GM23338 (cell line): ENCODE results near the gene PIK3IP1. TPM values are rescaled to one million over a fixed set of nuclear protein-coding genes. Genes with fewer than 3 reads are reported as not detected.
A peak's percentile ranks its signal among the peaks of the same experiment; 100 is the strongest.

Experiments
- ATAC-seq: fragments of 200-7000 bp; cut with Tn5 transposase; 3 replicates; pipeline ENCODE4 v1.9.1; 2020
- DNase-seq: peaks from one replicate; pipeline ENCODE4 v3.0.0-alpha.2; 2015; ENCODE audit warnings: low spot score
- H2AFZ ChIP-seq: fragments of 200-600 bp; sonication (generic); 2 replicates; pipeline ENCODE4 v1.8.0; 2016; ENCODE audit warnings: antibody characterized with exemption, mild to moderate bottlenecking, moderate library complexity
- H3F3A ChIP-seq: fragments of 200-600 bp; sonication (generic); replicated peaks from 2 replicates; pipeline ENCODE4 v1.8.0; 2017; ENCODE audit warnings: antibody characterized with exemption, mixed run types, low read depth
- H3K27ac ChIP-seq: fragments of 200-600 bp; sonication (generic); 2 replicates; pipeline ENCODE4 v1.6.1; 2016; ENCODE audit warnings: low read depth
- H3K27me3 ChIP-seq: fragments of 200-600 bp; sonication (generic); 2 replicates; pipeline ENCODE4 v1.8.0; 2016; ENCODE audit warnings: mild to moderate bottlenecking, mixed run types, moderate library complexity; ENCODE audit not compliant: insufficient read depth
- H3K36me3 ChIP-seq: fragments of 200-600 bp; sonication (generic); 2 replicates; pipeline ENCODE4 v1.8.0; 2016; ENCODE audit warnings: mild to moderate bottlenecking; ENCODE audit not compliant: insufficient read depth
- H3K4me1 ChIP-seq: fragments of 200-600 bp; sonication (generic); 2 replicates; pipeline ENCODE4 v1.8.0; 2016; ENCODE audit warnings: mild to moderate bottlenecking, moderate library complexity; ENCODE audit not compliant: insufficient read depth
- H3K4me2 ChIP-seq: fragments of 200-600 bp; sonication (generic); 2 replicates; pipeline ENCODE4 v1.7.1; 2017; ENCODE audit warnings: mixed run types
- H3K4me3 ChIP-seq: fragments of 200-600 bp; sonication (generic); 2 replicates; pipeline ENCODE4 v1.6.1; 2016; ENCODE audit warnings: mixed run types
- H3K79me2 ChIP-seq: fragments of 200-600 bp; sonication (generic); replicated peaks from 2 replicates; pipeline ENCODE4 v1.8.0; 2017; ENCODE audit warnings: mild to moderate bottlenecking; ENCODE audit not compliant: insufficient read depth
- H3K9me2 ChIP-seq: fragments of 200-600 bp; sonication (generic); 2 replicates; pipeline ENCODE4 v1.8.0; 2017; ENCODE audit not compliant: insufficient read depth
- H4K20me1 ChIP-seq: fragments of 200-600 bp; sonication (generic); replicated peaks from 2 replicates; pipeline ENCODE4 v1.8.0; 2017; ENCODE audit warnings: mild to moderate bottlenecking; ENCODE audit not compliant: insufficient read depth
- H3K27ac Mint-ChIP-seq: 2 replicates; pipeline ENCODE4 v1.8.0; 2020; ENCODE audit warnings: inconsistent platforms, mild to moderate bottlenecking, moderate library complexity, mixed read lengths
- H3K27me3 Mint-ChIP-seq: 3 replicates; pipeline ENCODE4 v1.8.0; 2022; ENCODE audit warnings: low read depth, mild to moderate bottlenecking, moderate library complexity, mixed read lengths, inconsistent platforms; ENCODE audit not compliant: insufficient read depth, poor library complexity
- H3K36me3 Mint-ChIP-seq: 3 replicates; pipeline ENCODE4 v1.8.0; 2021; ENCODE audit warnings: low read depth, mild to moderate bottlenecking, inconsistent platforms, moderate library complexity, mixed read lengths
- H3K4me1 Mint-ChIP-seq: 3 replicates; pipeline ENCODE4 v1.8.0; 2020; ENCODE audit warnings: mild to moderate bottlenecking, inconsistent platforms, mixed read lengths
- H3K4me3 Mint-ChIP-seq: 3 replicates; pipeline ENCODE4 v1.8.0; 2021; ENCODE audit warnings: moderate library complexity, mild to moderate bottlenecking, inconsistent platforms, mixed read lengths
- H3K9me3 Mint-ChIP-seq: 3 replicates; pipeline ENCODE4 v1.8.0; 2020; ENCODE audit warnings: moderate library complexity, mild to moderate bottlenecking, inconsistent platforms, mixed read lengths
- CREB1 ChIP-seq: fragments of 250-450 bp; sonication (Bioruptor Pico); IDR thresholded peaks from 2 replicates; pipeline ENCODE4 v1.5.0; 2020; ENCODE audit warnings: low read depth, mild to moderate bottlenecking, moderate library complexity
- EZH2 ChIP-seq: fragments of 200-600 bp; sonication (generic); IDR thresholded peaks from one replicate; pipeline ENCODE4 v1.8.0; 2017; ENCODE audit warnings: antibody characterized with exemption, mild to moderate bottlenecking, low read depth; ENCODE audit not compliant: unreplicated experiment
- EZH2phosphoT487 ChIP-seq: fragments of 200-600 bp; sonication (generic); IDR thresholded peaks from one replicate; pipeline ENCODE4 v1.8.1; 2018; ENCODE audit warnings: antibody characterized with exemption; ENCODE audit not compliant: unreplicated experiment
- JUNB ChIP-seq: IDR thresholded peaks from one replicate; pipeline ENCODE4 v1.6.1; 2016; ENCODE audit warnings: antibody characterized with exemption; ENCODE audit not compliant: unreplicated experiment
- NANOG ChIP-seq: IDR thresholded peaks from 2 replicates; pipeline ENCODE4 v1.6.1; 2016; ENCODE audit warnings: antibody characterized with exemption, borderline replicate concordance
- POLR2AphosphoS5 ChIP-seq: IDR thresholded peaks from 2 replicates; pipeline ENCODE4 v1.6.1; 2016; ENCODE audit warnings: antibody characterized with exemption, low read depth
- STAT1 ChIP-seq: IDR thresholded peaks from one replicate; pipeline ENCODE4 v1.6.1; 2016; ENCODE audit warnings: antibody characterized with exemption; ENCODE audit not compliant: unreplicated experiment
- ZNF114 ChIP-seq: fragments of 250-450 bp; sonication (Bioruptor Pico); IDR thresholded peaks from 2 replicates; pipeline ENCODE4 v1.5.0; 2020; ENCODE audit warnings: mild to moderate bottlenecking, moderate library complexity
- ZNF331 ChIP-seq: fragments of 250-450 bp; sonication (Bioruptor Pico); IDR thresholded peaks from 2 replicates; pipeline ENCODE4 v1.5.0; 2020; ENCODE audit warnings: low read depth, mild to moderate bottlenecking, moderate library complexity
- polyA plus RNA-seq: library from polyadenylated mRNA; unstranded; fragments of >200 nt; fragmentation: Nextera tagmentation; extraction: Ambion mirVana; gene quantifications from 2 replicates; pipeline ENCODE4 v1.2.1, GENCODE V29; 2016
- total RNA-seq: library from RNA; depleted of rRNA; stranded (reverse); fragments of >200 nt; shearing (Covaris generic); gene quantifications from 2 replicates; pipeline ENCODE4 v1.2.3, GENCODE V29; 2014
- TF ChIP-seq, protein P1 (sequence below), 2 experiments: fragments of 200-600 bp in 1 of 2; sonication (generic) in 1 of 2; conservative IDR thresholded peaks; 2 replicates each; pipeline versions ENCODE4 v1.5.1 to v1.6.1; 2016 to 2017; ENCODE audit warnings: antibody characterized with exemption in 2 of 2, low read depth in 2 of 2, mild to moderate bottlenecking in 2 of 2, moderate library complexity in 1 of 2
- TF ChIP-seq, protein P2 (sequence below): IDR thresholded peaks from 2 replicates; pipeline ENCODE4 v1.6.1; 2016; ENCODE audit warnings: antibody characterized with exemption
- TF ChIP-seq, protein P3 (sequence below): fragments of 250-450 bp; sonication (Bioruptor Pico); IDR thresholded peaks from 2 replicates; pipeline ENCODE4 v1.5.0; 2020; ENCODE audit warnings: mild to moderate bottlenecking, moderate library complexity
- TF ChIP-seq, protein P4 (sequence below): IDR thresholded peaks from one replicate; pipeline ENCODE4 v1.6.1; 2018; ENCODE audit warnings: antibody characterized with exemption; ENCODE audit not compliant: unreplicated experiment

Gene PIK3IP1
- total and polyA plus RNA-seq, 2 experiments from 2014 or later = 1.1 to 2.2 TPM

DNA sequence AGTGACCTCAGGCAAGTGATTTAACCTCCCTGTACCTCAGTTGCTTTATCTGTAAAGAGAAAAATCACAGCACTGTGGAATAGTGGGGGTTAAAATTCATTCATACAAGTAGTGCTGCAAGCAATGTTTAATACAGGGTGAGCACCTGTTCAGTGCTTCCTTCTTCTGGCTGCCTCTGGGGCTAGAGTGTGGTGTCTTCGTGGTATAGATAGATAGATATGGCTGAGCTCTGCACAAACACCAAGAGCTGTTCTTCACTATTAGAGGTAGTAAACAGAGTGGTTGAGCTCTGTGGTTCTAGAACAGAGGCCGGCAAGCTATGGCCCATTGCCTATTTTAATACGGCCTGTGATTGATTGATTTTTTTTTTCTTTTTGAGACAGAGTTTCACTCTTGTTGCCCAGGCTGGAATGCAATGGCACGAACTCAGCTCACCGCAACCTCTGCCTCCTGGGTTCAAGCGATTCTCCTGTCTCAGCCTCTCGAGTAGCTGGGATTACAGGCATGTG lies 47.3 kb downstream of the PIK3IP1 start:
- H3K9me2 ChIP-seq = 0 out of 2 replicates have a peak, but pooled peaks cover 7% of the 10 kb centered on the region
- DNase-seq = no peak
- peak overlapping the region; percentile 5; the same call in 1 of the 2 replicates for H3K27ac Mint-ChIP-seq

More for the DNA sequence above, 47.3 kb downstream of the PIK3IP1 start:
- no peak for ATAC-seq
- Histone ChIP-seq H3F3A (peaks cover 3% of the 10 kb centered on the region; the same call in 1 of the 2 replicates), H3K4me1 (peaks cover 26% of the 10 kb centered on the region; the same call in 1 of the 2 replicates), H3K4me2 (no peak overlapping the region), H3K79me2 (0 out of 2 replicates have a peak, but pooled peaks cover 8% of the 10 kb centered on the region), H4K20me1 (peaks cover 12% of the 10 kb centered on the region), H3K27ac (0 out of 2 replicates have a peak overlapping the region, but pooled peaks have one; percentile 66), H3K36me3 (no peaks in the 10 kb centered on the region), H3K4me3 (no peak overlapping the region), H2AFZ (no peak overlapping the region), H3K27me3 (no peaks in the 10 kb centered on the region)
- H3K36me3 Mint-ChIP-seq = peaks cover 13% of the 10 kb centered on the region; the same call in 2 of the 3 replicates
- H3K9me3 Mint-ChIP-seq = no peaks in the 10 kb centered on the region
- TF ChIP-seq EZH2phosphoT487 (no peak), STAT1 (no peak), POLR2AphosphoS5 (no peak), ZNF114 (CRISPR knock-in tag) (no peak), ZNF331 (CRISPR knock-in tag) (no peak), JUNB (no peak), NANOG (no peak), CREB1 (CRISPR knock-in tag) (no peak), EZH2 (no peak)
- TF ChIP-seq, protein P1, sequence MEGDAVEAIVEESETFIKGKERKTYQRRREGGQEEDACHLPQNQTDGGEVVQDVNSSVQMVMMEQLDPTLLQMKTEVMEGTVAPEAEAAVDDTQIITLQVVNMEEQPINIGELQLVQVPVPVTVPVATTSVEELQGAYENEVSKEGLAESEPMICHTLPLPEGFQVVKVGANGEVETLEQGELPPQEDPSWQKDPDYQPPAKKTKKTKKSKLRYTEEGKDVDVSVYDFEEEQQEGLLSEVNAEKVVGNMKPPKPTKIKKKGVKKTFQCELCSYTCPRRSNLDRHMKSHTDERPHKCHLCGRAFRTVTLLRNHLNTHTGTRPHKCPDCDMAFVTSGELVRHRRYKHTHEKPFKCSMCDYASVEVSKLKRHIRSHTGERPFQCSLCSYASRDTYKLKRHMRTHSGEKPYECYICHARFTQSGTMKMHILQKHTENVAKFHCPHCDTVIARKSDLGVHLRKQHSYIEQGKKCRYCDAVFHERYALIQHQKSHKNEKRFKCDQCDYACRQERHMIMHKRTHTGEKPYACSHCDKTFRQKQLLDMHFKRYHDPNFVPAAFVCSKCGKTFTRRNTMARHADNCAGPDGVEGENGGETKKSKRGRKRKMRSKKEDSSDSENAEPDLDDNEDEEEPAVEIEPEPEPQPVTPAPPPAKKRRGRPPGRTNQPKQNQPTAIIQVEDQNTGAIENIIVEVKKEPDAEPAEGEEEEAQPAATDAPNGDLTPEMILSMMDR (conservative IDR thresholded peaks at IDR 0.05; ENCODE audit: low read depth in 2 of 2) = no peak
- TF ChIP-seq, protein P2, sequence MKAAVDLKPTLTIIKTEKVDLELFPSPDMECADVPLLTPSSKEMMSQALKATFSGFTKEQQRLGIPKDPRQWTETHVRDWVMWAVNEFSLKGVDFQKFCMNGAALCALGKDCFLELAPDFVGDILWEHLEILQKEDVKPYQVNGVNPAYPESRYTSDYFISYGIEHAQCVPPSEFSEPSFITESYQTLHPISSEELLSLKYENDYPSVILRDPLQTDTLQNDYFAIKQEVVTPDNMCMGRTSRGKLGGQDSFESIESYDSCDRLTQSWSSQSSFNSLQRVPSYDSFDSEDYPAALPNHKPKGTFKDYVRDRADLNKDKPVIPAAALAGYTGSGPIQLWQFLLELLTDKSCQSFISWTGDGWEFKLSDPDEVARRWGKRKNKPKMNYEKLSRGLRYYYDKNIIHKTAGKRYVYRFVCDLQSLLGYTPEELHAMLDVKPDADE = no peak
- TF ChIP-seq, protein P3, sequence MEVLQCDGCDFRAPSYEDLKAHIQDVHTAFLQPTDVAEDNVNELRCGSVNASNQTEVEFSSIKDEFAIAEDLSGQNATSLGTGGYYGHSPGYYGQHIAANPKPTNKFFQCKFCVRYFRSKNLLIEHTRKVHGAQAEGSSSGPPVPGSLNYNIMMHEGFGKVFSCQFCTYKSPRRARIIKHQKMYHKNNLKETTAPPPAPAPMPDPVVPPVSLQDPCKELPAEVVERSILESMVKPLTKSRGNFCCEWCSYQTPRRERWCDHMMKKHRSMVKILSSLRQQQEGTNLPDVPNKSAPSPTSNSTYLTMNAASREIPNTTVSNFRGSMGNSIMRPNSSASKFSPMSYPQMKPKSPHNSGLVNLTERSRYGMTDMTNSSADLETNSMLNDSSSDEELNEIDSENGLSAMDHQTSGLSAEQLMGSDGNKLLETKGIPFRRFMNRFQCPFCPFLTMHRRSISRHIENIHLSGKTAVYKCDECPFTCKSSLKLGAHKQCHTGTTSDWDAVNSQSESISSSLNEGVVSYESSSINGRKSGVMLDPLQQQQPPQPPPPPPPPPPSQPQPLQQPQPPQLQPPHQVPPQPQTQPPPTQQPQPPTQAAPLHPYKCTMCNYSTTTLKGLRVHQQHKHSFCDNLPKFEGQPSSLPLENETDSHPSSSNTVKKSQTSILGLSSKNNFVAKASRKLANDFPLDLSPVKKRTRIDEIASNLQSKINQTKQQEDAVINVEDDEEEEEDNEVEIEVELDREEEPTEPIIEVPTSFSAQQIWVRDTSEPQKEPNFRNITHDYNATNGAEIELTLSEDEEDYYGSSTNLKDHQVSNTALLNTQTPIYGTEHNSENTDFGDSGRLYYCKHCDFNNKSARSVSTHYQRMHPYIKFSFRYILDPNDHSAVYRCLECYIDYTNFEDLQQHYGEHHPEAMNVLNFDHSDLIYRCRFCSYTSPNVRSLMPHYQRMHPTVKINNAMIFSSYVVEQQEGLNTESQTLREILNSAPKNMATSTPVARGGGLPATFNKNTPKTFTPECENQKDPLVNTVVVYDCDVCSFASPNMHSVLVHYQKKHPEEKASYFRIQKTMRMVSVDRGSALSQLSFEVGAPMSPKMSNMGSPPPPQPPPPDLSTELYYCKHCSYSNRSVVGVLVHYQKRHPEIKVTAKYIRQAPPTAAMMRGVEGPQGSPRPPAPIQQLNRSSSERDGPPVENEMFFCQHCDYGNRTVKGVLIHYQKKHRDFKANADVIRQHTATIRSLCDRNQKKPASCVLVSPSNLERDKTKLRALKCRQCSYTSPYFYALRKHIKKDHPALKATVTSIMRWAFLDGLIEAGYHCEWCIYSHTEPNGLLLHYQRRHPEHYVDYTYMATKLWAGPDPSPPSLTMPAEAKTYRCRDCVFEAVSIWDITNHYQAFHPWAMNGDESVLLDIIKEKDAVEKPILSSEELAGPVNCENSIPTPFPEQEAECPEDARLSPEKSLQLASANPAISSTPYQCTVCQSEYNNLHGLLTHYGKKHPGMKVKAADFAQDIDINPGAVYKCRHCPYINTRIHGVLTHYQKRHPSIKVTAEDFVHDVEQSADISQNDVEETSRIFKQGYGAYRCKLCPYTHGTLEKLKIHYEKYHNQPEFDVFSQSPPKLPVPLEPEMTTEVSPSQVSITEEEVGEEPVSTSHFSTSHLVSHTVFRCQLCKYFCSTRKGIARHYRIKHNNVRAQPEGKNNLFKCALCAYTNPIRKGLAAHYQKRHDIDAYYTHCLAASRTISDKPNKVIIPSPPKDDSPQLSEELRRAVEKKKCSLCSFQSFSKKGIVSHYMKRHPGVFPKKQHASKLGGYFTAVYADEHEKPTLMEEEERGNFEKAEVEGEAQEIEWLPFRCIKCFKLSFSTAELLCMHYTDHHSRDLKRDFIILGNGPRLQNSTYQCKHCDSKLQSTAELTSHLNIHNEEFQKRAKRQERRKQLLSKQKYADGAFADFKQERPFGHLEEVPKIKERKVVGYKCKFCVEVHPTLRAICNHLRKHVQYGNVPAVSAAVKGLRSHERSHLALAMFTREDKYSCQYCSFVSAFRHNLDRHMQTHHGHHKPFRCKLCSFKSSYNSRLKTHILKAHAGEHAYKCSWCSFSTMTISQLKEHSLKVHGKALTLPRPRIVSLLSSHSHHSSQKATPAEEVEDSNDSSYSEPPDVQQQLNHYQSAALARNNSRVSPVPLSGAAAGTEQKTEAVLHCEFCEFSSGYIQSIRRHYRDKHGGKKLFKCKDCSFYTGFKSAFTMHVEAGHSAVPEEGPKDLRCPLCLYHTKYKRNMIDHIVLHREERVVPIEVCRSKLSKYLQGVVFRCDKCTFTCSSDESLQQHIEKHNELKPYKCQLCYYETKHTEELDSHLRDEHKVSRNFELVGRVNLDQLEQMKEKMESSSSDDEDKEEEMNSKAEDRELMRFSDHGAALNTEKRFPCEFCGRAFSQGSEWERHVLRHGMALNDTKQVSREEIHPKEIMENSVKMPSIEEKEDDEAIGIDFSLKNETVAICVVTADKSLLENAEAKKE (CRISPR knock-in tag) = no peak
- TF ChIP-seq, protein P4, sequence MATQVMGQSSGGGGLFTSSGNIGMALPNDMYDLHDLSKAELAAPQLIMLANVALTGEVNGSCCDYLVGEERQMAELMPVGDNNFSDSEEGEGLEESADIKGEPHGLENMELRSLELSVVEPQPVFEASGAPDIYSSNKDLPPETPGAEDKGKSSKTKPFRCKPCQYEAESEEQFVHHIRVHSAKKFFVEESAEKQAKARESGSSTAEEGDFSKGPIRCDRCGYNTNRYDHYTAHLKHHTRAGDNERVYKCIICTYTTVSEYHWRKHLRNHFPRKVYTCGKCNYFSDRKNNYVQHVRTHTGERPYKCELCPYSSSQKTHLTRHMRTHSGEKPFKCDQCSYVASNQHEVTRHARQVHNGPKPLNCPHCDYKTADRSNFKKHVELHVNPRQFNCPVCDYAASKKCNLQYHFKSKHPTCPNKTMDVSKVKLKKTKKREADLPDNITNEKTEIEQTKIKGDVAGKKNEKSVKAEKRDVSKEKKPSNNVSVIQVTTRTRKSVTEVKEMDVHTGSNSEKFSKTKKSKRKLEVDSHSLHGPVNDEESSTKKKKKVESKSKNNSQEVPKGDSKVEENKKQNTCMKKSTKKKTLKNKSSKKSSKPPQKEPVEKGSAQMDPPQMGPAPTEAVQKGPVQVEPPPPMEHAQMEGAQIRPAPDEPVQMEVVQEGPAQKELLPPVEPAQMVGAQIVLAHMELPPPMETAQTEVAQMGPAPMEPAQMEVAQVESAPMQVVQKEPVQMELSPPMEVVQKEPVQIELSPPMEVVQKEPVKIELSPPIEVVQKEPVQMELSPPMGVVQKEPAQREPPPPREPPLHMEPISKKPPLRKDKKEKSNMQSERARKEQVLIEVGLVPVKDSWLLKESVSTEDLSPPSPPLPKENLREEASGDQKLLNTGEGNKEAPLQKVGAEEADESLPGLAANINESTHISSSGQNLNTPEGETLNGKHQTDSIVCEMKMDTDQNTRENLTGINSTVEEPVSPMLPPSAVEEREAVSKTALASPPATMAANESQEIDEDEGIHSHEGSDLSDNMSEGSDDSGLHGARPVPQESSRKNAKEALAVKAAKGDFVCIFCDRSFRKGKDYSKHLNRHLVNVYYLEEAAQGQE = no peak
- H3K4me3 Mint-ChIP-seq = no peak overlapping the region
- H3K4me1 Mint-ChIP-seq = peaks cover 36% of the 10 kb centered on the region
- H3K27me3 Mint-ChIP-seq = peaks cover 3% of the 10 kb centered on the region
